Measurements from ENCODE around the gene C1QL2.
A peak's percentile ranks its signal among the peaks of the same experiment; 100 is the strongest.

The C1QL2 gene

GRCh38 chr2:119144806-119145205 lies 13.7 kb downstream of the C1QL2 start:
- no peak overlapping the region for H3K4me3 ChIP-seq (ENCODE audit: low read depth, low read length)
- DNase-seq (ENCODE audit: low read depth) = no peak
- TF ChIP-seq CTCF (conservative IDR thresholded peaks at IDR 0.05; ENCODE audit: low read depth, low read length) = no peak

DNA sequence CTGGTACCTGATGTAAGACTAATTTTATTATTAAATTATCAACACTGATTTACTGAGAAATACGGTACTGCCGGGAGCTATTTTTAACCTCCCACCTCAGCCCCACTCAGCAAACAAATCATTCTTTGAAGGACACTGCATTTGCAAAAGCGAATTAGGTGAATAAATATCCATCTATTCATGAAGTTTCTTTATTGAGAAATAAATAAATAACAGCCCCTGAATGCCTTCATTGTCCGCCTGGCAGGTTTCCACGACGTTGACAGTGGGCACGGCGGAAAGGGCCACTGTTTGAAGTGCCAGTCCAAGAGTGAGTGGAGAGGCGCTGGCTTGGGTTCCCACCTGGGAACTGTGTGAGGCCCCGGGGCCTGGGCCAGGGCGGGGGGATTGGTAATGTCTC lies 15.7 kb downstream of the C1QL2 start:
- no peak for DNase-seq (ENCODE audit: low read depth)
- no peak overlapping the region for H3K4me3 ChIP-seq (ENCODE audit: low read depth, low read length)
- TF ChIP-seq CTCF (conservative IDR thresholded peaks at IDR 0.05; ENCODE audit: low read depth, low read length) = no peak

DNA sequence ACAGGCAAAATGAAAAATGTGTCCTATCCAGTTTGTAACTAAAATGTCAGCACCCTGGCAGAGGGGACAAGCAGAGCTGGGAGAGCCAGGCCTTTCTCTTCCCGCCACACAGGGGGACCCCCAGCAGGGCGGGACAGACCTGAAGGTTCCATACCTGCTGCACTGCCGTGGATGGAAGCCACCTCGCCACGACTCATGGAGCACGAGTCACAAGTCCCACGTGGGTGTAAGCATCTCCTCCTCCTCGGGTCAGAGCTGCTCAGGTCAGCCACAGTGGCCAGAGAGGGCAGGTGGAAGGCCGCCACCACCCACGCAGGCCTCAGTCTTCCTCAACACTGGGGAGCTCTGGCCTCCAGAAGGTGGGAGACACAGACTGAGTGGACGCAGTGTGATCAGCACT lies 21.0 kb downstream of the C1QL2 start:
- no peak for TF ChIP-seq CTCF (conservative IDR thresholded peaks at IDR 0.05; ENCODE audit: low read depth, low read length)
- no peak for DNase-seq (ENCODE audit: low read depth)
- H3K4me3 ChIP-seq (ENCODE audit: low read depth, low read length) = no peak overlapping the region

DNA sequence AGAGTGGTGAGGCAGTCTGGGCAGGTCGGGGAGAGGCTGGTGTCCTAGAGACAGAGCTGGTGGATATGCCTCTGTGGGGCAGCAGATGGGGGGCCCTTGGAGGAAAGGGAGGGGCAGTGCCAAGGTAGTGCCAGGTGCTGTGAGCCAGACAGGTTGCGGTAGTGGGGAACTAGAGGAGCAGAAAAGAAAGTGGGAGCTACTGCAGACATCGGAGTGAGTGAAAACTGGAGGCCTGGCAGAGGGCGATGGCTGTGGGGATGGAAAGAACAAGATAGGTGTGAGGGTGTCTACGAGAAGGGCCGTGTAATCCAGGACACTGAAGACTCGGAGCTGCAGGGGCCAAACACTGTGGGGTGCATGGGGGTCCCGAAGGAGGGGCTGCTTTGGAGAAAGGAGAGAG lies 21.7 kb downstream of the C1QL2 start:
- no peak overlapping the region for H3K4me3 ChIP-seq (ENCODE audit: low read depth, low read length)
- no peak for DNase-seq (ENCODE audit: low read depth)
- no peak for TF ChIP-seq CTCF (conservative IDR thresholded peaks at IDR 0.05; ENCODE audit: low read depth, low read length)

DNA sequence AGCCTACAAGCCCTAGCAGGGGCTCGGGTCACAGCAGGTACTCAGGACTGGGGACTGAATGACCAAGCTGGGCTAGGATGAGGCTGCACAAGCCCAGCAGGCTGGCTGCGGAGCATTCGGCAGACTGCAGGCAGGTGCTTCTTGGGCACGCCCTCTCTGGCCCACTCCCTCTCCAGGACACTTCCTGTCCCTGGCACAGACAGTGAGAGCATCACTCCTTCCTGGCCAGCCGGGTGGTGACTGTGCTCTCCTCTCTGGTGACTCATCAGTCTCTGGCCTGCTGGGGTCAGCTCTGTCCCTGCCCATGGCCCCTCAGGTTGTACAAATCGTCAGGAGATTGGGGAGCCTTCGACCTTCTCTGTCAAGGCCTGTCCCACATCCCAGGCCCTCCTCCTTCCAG lies 22.5 kb downstream of the C1QL2 start:
- DNase-seq (ENCODE audit: low read depth) = no peak
- TF ChIP-seq CTCF (conservative IDR thresholded peaks at IDR 0.05; ENCODE audit: low read depth, low read length) = no peak
- H3K4me3 ChIP-seq (ENCODE audit: low read depth, low read length) = no peak overlapping the region

DNA sequence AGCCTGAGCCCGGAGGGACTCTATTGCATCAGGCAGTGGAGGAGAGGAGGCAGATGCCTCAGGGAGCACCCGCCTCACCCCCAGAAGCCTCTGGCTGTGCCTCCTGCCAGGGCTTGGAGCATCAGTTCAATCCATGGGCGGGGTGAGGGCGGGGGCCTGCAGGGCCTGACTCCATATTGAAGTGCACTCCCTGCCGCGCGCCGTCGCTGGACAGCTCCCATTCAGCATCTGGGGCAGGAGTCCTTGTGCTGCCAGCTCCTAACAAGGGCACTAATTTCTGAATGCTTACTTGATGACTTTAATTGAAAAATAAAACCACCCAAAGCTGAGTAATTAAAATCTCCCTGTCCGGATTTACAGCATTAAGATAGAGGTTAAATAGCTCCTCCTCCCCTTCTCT lies 23.8 kb downstream of the C1QL2 start:
- H3K4me3 ChIP-seq (ENCODE audit: low read depth, low read length) = no peak overlapping the region
- no peak for DNase-seq (ENCODE audit: low read depth)
- no peak for TF ChIP-seq CTCF (conservative IDR thresholded peaks at IDR 0.05; ENCODE audit: low read depth, low read length)

- peak; percentile 7 for DNase-seq (ENCODE audit: low read depth)
- H3K4me3 ChIP-seq (ENCODE audit: low read depth, low read length) = no peak overlapping the region
- peak; percentile 54 for TF ChIP-seq CTCF (conservative IDR thresholded peaks at IDR 0.05; ENCODE audit: low read depth, low read length)
Measured at GRCh38 chr2:119126650-119127049, 31.9 kb downstream of the C1QL2 start.

Measured in choroid plexus epithelial cell (primary cell).